Activated naive CD4-positive, alpha-beta T cell treated with anti-CD3 and anti-CD28 coated beads, Interleukin-2, amount 10 ng/mL, durations not matched to agents 7 days and 5 days (primary cell): ENCODE measurements around the gene RASSF5.
A peak's percentile ranks its signal among the peaks of the same experiment; 100 is the strongest.

Source experiments
- CTCF ChIA-PET: fragments of 350-600 bp; sonication (Branson Sonifier 250); formaldehyde crosslinking; loops from one replicate; lab custom pipeline; 2021; ENCODE audit warnings: antibody characterized with exemption; lab: Charles Lee
- DNase-seq: peaks from one replicate; pipeline ENCODE4 v3.0.0-alpha.2; 2020
- H3K27ac Mint-ChIP-seq: one replicate; pipeline ENCODE4 v1.8.0; 2021; ENCODE audit warnings: mild to moderate bottlenecking, moderate library complexity, mixed read lengths
- H3K27me3 Mint-ChIP-seq: one replicate; pipeline ENCODE4 v1.8.0; 2021; ENCODE audit warnings: mild to moderate bottlenecking, mixed read lengths
- H3K36me3 Mint-ChIP-seq: one replicate; pipeline ENCODE4 v1.8.0; 2021; ENCODE audit warnings: mixed read lengths
- H3K4me1 Mint-ChIP-seq: one replicate; pipeline ENCODE4 v1.8.0; 2021; ENCODE audit warnings: mixed read lengths
- H3K4me3 Mint-ChIP-seq: one replicate; pipeline ENCODE4 v1.8.0; 2021; ENCODE audit warnings: mild to moderate bottlenecking, moderate library complexity, mixed read lengths
- H3K9me3 Mint-ChIP-seq: one replicate; pipeline ENCODE4 v1.8.0; 2021; ENCODE audit warnings: mixed read lengths

RASSF5 gene

DNA sequence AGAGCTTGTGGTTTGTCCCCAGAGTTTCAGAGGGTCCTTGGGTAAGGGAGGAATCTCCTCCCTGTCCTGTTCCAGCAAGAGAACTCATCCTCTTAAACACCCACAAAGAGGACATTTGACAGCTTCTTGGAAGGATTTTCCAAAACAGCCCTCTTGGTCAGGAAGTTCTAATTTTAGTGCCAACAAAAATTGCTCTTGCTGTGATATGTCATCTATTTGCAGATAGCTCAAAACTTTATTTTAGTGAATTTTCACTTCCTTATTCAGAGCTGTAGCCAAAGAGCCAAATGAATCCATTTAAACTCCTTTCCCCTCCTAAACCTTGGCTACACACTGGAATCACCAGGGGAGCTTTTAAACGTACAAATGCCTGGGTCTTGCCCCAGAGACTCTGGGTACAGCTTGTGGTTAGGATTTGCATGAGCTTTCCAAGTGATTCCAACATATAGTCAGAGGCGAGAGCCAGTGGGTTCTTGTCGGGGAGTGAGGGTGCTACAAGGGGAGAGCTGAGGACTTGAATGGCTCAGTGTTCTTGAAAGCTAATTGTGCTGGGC, 11.8 kb upstream of the RASSF5 start:
- CTCF ChIA-PET, result interaction anchor here (1.2 to 2.7 kb wide), 4 partner anchors 26 to 168 kb away, joined by 4 to 12 read pairs (median 6); partner anchors contain the start of gene IKBKE
- H3K4me3 Mint-ChIP-seq, result no peak overlapping the region

GRCh38 chr1:206496131-206496793, 11.1 kb upstream of the RASSF5 start:
- Mint-ChIP-seq H3K27me3 (no peaks in the 10 kb centered on the region), H3K9me3 (no peaks in the 10 kb centered on the region), H3K4me1 (no peaks in the 10 kb centered on the region), H3K27ac (no peak overlapping the region), H3K4me3 (no peak overlapping the region), H3K36me3 (peaks cover 45% of the 10 kb centered on the region)
- CTCF ChIA-PET, result interaction anchor here (1.2 to 2.7 kb wide), 4 partner anchors 26 to 167 kb away, joined by 4 to 12 read pairs (median 6); partner anchors contain the start of gene IKBKE
- DNase-seq, result no peak

More for the DNA sequence above, 11.8 kb upstream of the RASSF5 start:
- H3K27ac Mint-ChIP-seq, result no peak overlapping the region
- no peak for DNase-seq
- H3K4me1 Mint-ChIP-seq, result peaks cover 3% of the 10 kb centered on the region
- no peaks in the 10 kb centered on the region for H3K27me3 Mint-ChIP-seq
- H3K36me3 Mint-ChIP-seq, result peaks cover 52% of the 10 kb centered on the region
- H3K9me3 Mint-ChIP-seq, result no peaks in the 10 kb centered on the region

DNA sequence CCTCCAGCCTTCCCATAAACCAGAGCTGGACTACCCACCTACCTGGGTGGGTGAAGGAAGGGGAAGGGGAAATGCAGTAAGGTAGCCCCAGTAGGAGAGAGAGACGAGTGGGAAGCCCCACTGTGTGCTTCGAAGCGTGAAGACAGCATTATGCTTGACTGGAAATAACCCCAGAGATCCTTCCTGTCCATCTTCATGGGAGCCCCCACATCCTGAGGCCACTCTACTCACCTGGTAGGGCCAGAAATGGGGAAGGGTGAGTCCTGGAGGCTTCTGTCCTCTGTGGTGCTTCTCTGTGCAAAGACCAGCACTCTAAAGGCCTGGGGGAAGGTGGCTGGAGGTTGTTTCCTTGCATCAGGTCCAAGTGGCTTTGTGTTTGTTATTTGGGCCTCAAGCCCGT, 10.0 kb upstream of the RASSF5 start:
- CTCF ChIA-PET, result interaction anchor here (1.2 to 2.7 kb wide), 2 partner anchors 8 to 166 kb away, joined by 3 to 12 read pairs; no protein-coding TSS in a partner anchor
- Mint-ChIP-seq H3K36me3 (peaks cover 34% of the 10 kb centered on the region), H3K4me3 (no peak overlapping the region), H3K4me1 (no peaks in the 10 kb centered on the region), H3K9me3 (no peaks in the 10 kb centered on the region), H3K27ac (no peak overlapping the region), H3K27me3 (no peaks in the 10 kb centered on the region)
- no peak for DNase-seq

DNA sequence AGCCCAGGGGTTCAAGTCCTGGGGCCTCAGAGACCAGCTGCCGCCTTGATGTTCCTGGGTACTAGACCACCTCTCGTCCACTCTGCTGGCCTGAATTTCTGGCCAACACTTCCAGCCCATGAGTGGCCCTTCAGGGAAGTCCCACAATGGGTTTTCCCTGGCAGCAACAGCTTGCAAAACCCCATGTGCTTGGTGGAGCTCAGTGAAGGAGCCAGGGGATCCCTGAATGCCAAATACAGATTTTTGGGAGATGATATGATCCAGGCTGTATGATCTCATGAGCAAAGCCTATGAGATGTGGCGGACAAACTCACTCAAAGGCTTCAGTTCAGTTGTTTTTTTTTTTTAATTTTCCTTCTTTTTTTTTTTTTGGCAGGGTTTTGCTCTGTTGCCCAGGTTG, 9.6 kb upstream of the RASSF5 start:
- no peaks in the 10 kb centered on the region for H3K27me3 Mint-ChIP-seq
- H3K4me3 Mint-ChIP-seq, result no peak overlapping the region
- H3K36me3 Mint-ChIP-seq, result peaks cover 30% of the 10 kb centered on the region
- no peak for DNase-seq
- no peaks in the 10 kb centered on the region for H3K9me3 Mint-ChIP-seq
- no peaks in the 10 kb centered on the region for H3K4me1 Mint-ChIP-seq
- CTCF ChIA-PET, result interaction anchor here (1.2 to 1.5 kb wide), 2 partner anchors 8 to 166 kb away, joined by 3 to 7 read pairs; no protein-coding TSS in a partner anchor
- no peak overlapping the region for H3K27ac Mint-ChIP-seq

- no peaks in the 10 kb centered on the region for H3K4me1 Mint-ChIP-seq
- peaks cover 27% of the 10 kb centered on the region for H3K36me3 Mint-ChIP-seq
- no peak overlapping the region for H3K4me3 Mint-ChIP-seq
- DNase-seq, result no peak
- H3K9me3 Mint-ChIP-seq, result no peaks in the 10 kb centered on the region
- no peaks in the 10 kb centered on the region for H3K27me3 Mint-ChIP-seq
- H3K27ac Mint-ChIP-seq, result no peak overlapping the region
- CTCF ChIA-PET, result interaction anchor here (1.5 to 2.5 kb wide), 4 partner anchors 8 to 165 kb away, joined by 5 to 12 read pairs (median 6); no protein-coding TSS in a partner anchor
Measured at GRCh38 chr1:206498685-206499084, 8.6 kb upstream of the RASSF5 start.

DNA sequence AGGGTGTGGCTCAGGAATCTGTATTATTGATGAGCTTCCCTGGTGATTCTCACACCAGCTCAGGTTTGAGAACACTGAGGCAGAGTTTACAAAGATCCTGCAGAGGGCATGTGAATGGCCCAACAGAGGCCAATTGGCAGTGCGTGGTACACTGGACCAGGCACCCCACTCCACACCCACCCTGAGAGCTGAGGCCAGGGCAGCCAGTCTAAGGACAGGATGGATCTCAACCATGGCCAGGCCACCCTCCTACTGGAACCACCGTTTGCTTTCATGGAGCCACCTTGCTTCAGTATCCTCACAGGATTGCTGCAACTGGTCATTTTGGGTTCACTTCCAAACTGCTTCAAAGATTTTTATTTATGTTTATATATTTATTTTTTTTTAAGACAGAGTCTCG, 7.3 kb upstream of the RASSF5 start:
- no peak overlapping the region for H3K4me3 Mint-ChIP-seq
- no peak overlapping the region for H3K27ac Mint-ChIP-seq
- H3K9me3 Mint-ChIP-seq, result no peaks in the 10 kb centered on the region
- no peak for DNase-seq
- H3K4me1 Mint-ChIP-seq, result peaks cover 12% of the 10 kb centered on the region
- peaks cover 21% of the 10 kb centered on the region for H3K36me3 Mint-ChIP-seq
- CTCF ChIA-PET, result interaction anchor here (1.6 to 2.5 kb wide), 3 partner anchors 10 to 84 kb away, joined by 5 to 12 read pairs (median 6); no protein-coding TSS in a partner anchor
- peaks cover 4% of the 10 kb centered on the region for H3K27me3 Mint-ChIP-seq

GRCh38 chr1:206501881-206502280, 5.5 kb upstream of the RASSF5 start:
- peaks cover 25% of the 10 kb centered on the region for H3K4me1 Mint-ChIP-seq
- CTCF ChIA-PET, result interaction anchor here (1.0 to 3.7 kb wide), 3 partner anchors 12 to 82 kb away, joined by 3 to 15 read pairs (median 5); no protein-coding TSS in a partner anchor
- H3K4me3 Mint-ChIP-seq, result no peak overlapping the region
- peaks cover 15% of the 10 kb centered on the region for H3K36me3 Mint-ChIP-seq
- no peak for DNase-seq
- H3K27ac Mint-ChIP-seq, result no peak overlapping the region
- no peaks in the 10 kb centered on the region for H3K9me3 Mint-ChIP-seq
- H3K27me3 Mint-ChIP-seq, result peaks cover 22% of the 10 kb centered on the region

GRCh38 chr1:206502403-206502802, 4.9 kb upstream of the RASSF5 start:
- Mint-ChIP-seq H3K27ac (peak overlapping the region; percentile 9), H3K4me1 (peaks cover 25% of the 10 kb centered on the region), H3K36me3 (peaks cover 11% of the 10 kb centered on the region), H3K27me3 (peaks cover 27% of the 10 kb centered on the region), H3K9me3 (no peaks in the 10 kb centered on the region), H3K4me3 (no peak overlapping the region)
- CTCF ChIA-PET, result interaction anchor here (0.5 to 3.7 kb wide), 3 partner anchors 13 to 27 kb away, joined by 3 to 15 read pairs (median 5); no protein-coding TSS in a partner anchor
- DNase-seq, result no peak

DNA sequence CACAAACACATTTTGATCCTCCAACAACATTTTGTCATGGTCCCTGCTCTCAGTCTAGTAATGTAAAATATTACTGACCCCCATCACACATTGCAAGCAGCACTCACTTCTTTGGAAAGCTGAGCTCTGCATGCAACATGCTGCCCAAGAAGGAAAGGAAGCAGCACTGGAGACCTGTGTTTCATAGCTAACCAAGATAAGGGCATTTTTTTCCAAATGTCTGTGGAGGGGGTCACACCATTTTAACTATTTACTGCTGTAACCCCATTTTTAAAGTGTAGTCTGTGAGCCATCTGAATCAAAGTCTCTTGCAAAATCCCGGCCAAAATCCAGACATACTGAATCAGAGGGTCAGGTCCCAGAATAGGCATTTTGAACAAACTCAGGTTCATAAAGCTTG, 4.5 kb upstream of the RASSF5 start:
- H3K4me3 Mint-ChIP-seq, result no peak overlapping the region
- H3K27me3 Mint-ChIP-seq, result peaks cover 31% of the 10 kb centered on the region
- CTCF ChIA-PET, result interaction anchor here (0.5 to 3.7 kb wide), 6 partner anchors 12 to 161 kb away, joined by 3 to 15 read pairs (median 5); no protein-coding TSS in a partner anchor

DNA sequence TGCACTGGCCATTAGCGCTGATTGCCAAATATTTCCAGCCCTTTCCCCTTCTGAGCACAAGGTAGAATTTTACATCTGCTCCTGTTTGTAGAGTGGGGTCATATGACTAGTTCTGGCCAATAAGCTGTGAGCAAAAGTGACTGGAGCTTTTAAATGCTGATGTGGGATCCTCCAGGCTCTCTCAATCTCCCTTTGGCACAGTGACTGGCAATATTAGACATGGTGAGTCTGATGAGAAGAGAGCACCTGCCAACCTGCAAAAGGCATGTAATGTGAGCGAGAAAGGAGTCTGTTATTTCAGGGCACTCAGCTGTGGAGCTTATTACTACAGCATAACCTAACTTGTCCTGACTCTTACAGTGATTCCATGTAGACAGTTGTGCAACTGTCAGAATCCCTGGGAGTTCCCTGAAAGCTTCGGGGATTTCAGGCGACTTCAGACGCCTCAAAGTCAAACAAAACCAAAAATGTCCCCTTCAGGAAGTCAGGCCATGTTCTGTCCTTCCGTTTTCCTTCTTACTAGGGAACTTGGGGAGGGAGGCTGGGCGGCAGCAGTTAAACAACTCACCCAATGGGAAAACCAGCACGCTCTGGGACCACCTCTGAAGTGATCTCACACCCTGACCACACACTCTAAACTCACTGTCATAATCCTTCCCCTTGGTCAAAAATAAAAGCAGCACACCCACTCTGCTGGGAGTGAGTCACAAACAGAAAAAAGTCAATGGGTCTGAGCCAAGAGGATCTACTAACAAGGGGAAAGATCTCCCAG, 3.6 kb upstream of the RASSF5 start:
- Mint-ChIP-seq H3K4me3 (no peak overlapping the region), H3K27ac (no peak overlapping the region), H3K27me3 (peaks cover 41% of the 10 kb centered on the region), H3K4me1 (peaks cover 32% of the 10 kb centered on the region), H3K9me3 (no peaks in the 10 kb centered on the region), H3K36me3 (peaks cover 6% of the 10 kb centered on the region)
- DNase-seq, result no peak
- CTCF ChIA-PET, result interaction anchor here (1.2 to 3.7 kb wide), 6 partner anchors 10 to 160 kb away, joined by 4 to 15 read pairs (median 5); no protein-coding TSS in a partner anchor

More for the DNA sequence above, 4.5 kb upstream of the RASSF5 start:
- Mint-ChIP-seq H3K9me3 (no peaks in the 10 kb centered on the region), H3K36me3 (peaks cover 11% of the 10 kb centered on the region), H3K27ac (no peak overlapping the region), H3K4me1 (peaks cover 26% of the 10 kb centered on the region)
- DNase-seq, result no peak

DNA sequence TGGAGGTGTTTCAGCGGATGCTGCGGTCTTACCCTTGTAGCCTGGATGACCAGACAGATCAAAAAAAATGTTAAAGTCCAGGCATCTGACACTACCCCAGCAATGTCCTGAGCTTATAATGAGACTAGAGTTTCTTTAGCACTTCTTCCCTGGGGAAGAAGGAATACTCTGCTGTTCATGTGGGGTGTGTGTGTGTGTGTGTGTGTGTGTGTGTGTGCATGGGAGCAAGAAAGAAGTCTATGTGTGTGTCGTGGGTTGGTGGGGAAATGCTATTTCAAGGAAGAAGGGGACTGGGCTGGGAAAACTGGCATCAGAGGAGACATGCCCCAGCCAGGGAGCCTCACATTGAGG, 3.0 kb upstream of the RASSF5 start:
- Mint-ChIP-seq H3K36me3 (peaks cover 3% of the 10 kb centered on the region), H3K27ac (no peak overlapping the region), H3K4me1 (peaks cover 32% of the 10 kb centered on the region), H3K9me3 (no peaks in the 10 kb centered on the region), H3K4me3 (no peak overlapping the region), H3K27me3 (peaks cover 47% of the 10 kb centered on the region)
- CTCF ChIA-PET, result interaction anchor here (1.2 to 3.7 kb wide), 7 partner anchors 11 to 159 kb away, joined by 4 to 15 read pairs (median 5); partner anchors contain the start of gene EIF2D
- no peak for DNase-seq

DNA sequence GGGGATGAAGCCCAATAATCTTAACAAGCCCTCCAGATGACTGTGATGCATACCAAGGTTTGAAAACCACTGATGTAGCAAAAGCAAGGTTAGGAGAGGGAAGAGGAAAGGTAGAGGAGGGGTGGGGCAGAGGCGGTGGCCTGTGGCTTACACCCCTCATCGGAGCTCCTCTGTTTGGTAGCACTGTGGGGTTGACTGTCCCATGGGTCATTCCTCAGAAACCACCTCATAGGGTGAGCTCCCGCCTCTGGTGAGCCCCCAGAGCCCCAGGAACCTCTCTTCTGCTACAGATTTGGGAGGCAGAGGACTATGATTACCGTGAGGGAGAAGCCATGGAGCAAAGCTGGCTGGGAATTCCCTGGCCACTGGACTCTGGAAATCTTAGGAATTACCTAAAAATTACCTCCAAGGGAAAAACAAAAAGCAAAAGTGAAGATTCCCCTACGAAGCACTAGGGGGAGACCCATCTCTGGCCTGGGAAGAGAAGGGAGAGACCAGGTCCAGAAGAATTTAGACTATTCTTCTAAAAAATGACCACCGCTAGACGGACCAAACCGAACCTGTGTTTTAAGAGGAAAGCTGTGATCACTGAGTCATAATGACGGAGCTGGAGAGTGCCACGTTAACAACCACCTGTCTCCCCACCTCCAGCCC, 1.5 kb upstream of the RASSF5 start:
- Mint-ChIP-seq H3K9me3 (no peaks in the 10 kb centered on the region), H3K27ac (no peak overlapping the region), H3K4me1 (peaks cover 32% of the 10 kb centered on the region), H3K36me3 (no peaks in the 10 kb centered on the region), H3K27me3 (peaks cover 61% of the 10 kb centered on the region), H3K4me3 (peak overlapping the region; percentile 72)
- CTCF ChIA-PET, result interaction anchor here (0.9 to 3.0 kb wide), 14 partner anchors 8 to 158 kb away, joined by 3 to 21 read pairs (median 4); partner anchors contain the start of genes DYRK3 and EIF2D
- no peak for DNase-seq
